ENCODE measurements around the gene NAT9.

The NAT9 gene

DNA sequence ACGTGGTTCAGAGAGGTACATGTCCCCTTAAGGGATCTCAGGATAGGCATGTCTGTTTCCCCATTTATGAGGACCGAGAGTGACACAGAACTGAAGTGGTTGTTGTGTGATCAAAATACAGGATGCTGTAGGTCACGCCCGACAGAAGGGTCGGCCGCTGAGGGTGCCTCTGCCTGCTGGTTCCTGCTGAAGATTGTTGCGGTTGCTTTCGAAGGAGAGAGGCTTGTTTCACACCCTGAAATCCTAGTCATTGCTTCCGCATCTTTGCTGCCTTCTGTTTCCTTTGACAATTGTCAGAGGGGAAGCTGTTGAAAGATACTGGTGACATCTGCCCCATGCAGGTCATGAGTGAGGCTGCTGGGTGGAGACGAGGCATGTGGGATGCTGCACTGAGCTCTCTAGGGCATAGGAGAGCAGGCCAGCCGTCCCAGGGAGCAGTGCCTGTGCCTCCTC, 3.8 kb upstream of the NAT9 start:
- no peak for DNase-seq (ENCODE audit: low read depth in 2 of 2)

DNA sequence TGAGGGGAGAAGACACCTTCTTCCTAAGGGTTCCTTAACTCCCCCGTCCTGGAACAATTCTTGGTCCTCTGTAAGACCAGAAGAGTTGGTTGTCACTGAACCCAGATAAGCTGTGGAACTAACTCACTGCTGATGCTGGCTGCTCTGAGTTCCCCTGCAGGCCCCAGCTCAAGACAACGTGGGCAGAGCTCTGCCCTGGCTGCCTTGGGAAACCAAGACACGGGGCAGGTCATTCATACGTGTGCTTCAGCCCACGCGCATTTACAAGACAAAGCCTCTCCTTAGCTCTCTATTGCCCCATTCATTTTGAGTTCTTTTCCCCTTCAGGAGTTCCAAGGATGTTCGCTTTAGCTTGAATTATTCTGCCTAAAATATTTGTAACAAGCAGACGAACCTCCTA, 3.4 kb upstream of the NAT9 start:
- DNase-seq (ENCODE audit: low read depth in 2 of 2): no peak

DNA sequence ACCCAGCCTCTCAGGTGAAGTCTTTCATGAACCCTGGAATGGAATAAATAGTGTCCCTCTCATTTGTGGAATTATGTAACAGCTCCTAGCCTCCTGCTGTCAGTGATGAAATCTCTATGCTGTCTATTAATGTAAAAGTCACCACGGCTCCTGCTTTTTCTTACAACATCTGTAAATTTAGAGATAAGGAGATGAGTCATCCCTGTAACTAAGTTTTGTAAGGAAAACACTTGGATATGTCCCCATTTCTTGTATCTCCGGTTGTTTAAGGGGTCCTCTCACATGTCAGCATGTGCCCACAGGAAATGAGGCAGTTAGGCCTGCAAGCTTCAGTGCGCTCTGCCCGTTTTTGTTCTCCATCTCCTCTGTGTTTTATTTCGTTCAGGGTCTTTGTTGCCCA, 2.8 kb upstream of the NAT9 start:
- no peak for DNase-seq (ENCODE audit: low read depth in 2 of 2)

DNA sequence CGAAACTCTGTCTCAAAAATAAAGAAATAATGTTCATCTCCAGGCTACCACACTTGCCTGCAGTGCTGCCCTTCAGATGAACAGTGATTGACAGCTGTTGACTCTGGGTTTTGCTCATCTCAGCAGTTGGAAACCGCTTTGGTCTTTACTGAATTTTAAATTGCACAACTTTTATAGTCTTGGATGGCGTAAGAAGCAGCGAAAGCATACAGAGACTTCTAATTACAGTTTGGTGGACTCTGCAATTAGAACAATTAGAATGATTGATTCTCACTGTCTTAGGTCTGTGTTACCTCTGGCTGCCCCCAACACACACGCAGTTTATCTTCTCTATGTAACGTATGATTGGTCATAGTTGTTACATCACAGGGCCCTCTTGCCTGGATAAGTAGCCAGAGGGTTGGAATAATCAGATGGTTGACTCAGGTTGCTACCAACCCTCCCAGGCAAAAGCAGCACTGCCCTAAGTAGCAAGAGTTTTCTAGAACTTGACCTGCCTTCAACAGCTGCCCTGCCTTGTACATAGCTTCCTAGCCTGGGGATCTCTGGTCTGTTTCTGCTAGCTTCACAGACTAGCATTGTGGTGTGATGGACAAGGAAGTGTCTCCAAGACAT, 1.9 kb upstream of the NAT9 start:
- DNase-seq (ENCODE audit: low read depth in 2 of 2): no peak

DNA sequence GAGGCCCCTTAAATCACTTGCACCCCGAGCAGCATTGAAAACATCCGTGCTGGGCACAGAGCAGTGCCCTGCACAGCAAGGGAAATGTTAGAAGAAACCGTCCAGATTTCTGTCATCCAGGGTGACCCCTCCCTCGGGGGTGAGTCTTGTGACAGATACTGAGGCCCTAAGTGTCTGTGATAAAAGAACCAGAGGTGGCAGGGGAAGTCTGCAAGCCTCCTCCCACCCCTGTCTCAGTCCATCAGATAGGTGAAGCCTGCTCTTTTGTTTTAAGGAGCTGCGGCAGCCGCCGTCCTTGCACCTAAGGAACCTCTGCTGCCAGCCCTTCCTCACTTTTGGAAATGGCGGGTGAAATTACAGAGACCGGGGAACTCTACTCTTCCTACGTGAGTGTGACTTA, 845 bp upstream of the NAT9 start:
- DNase-seq (ENCODE audit: low read depth in 2 of 2): no peak

DNA sequence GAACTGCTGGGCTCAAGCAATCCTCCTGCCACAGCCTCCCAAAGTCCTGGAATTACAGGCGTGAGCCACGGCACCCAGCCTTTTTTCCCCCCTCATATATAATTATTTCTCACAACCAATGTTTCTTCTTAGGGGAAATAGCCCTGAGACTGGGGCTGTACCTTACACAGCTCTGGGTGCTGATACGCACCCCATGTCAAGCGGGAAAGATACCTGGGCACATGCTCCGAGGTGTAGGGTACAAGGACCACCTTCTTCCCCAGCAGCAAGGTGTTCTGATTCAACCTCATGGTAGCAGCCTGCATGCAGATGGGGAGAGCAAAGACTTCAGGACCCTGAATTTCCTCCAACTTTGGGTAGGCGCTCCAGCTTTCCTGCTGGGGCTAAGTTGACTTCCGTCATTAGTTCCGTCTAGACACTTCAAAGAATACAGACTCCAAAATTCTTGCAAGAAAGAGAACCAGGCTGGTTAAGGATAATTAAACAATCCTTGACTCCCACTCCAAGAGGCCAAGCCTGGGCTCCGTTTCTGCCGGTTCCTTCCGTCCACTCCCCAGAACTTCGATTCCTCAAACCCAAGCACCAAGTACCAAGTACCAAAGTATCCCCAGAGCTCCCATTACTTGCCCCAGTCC, 619 bp downstream of the NAT9 start:
- DNase-seq (ENCODE audit: low read depth in 2 of 2): no peak

DNA sequence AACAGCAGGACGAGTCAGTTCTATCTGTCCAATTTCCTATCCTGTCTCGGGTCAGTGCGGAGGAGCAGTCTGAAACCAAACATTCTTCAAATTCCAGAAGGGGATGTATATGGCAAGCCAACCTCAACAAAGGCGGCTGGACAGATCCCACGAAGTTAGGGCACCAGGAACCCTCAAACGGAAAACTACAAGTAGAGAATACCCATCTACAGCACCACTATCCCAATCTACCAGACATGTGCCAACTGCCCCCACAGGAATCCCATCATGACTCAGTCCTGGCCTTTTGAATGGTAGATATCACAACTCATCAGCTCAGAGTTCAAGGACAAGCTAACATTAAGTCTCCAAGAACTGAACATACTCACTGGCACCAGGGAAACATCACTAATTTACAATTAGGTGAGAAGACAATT, 2.3 kb downstream of the NAT9 start:
- DNase-seq (ENCODE audit: low read depth in 2 of 2): no peak

DNA sequence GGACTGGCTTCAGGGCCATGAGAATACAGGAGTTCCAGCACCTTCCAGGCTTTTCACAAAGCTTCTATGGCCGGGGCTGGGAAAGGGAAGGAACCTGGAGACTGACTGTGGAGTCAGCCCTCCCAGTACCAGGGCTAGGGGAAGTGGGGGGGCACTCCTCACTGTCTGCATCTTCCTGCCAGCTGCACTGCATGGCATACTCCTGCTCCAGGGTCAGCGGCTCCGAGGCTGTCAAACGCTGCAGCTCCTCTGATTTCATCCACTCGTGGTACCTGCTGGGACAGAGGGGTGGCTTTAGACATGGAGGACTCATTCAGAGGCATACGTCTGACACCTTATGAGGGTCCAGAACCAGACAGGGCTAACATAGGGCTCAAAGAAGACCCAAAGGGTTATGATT, 2.7 kb downstream of the NAT9 start:
- DNase-seq (ENCODE audit: low read depth in 2 of 2): no peak

DNA sequence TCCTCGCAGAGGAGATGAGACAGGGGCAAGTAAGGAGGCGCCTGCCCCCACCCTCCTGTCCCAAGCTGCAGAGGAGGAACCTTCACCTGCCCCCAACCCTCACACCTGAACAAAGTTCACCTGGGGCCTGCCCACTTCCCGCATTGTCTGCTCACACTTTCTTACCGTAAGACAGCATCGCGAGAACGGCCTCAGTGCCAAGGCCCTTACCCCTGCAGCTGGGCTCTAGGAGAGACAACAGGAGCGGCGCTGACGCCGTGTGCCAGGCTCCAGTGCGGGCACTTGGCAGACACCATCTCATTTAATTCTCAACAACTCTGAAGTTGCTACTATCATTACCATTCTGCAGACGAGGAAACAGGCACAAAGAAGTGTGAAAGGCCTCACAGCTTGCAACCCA, 4.1 kb downstream of the NAT9 start:
- DNase-seq (ENCODE audit: low read depth in 2 of 2): no peak

DNA sequence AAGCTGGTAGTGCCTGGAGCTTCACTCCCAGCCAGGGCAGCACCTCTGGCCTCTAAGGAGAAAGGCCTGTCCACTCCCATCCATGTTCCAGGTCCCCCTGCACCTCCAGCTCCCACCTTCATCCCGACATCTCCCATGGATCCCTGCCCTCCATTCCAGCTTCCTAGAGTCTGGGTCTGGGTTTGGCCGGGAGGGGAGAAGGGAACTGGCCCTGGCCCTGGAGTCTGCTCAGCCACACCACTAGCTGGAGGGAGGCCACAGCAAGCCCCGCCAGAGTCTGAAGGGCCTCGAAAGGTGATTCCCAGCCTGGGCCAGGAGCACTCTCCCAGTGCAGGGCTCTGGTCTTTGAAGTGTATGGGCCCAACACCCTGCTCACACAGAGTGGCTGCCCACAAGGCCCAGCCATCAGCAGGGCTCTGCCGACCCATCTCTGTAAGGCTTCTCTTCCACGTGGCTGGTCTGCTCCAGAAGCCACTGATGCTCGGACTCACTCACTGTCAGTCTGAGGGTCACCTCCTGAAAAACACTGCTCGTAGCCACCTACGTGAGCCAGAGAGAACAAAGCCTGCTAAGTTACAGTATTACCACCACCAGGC, 4.7 kb downstream of the NAT9 start:
- no peak for DNase-seq (ENCODE audit: low read depth in 2 of 2)

DNA sequence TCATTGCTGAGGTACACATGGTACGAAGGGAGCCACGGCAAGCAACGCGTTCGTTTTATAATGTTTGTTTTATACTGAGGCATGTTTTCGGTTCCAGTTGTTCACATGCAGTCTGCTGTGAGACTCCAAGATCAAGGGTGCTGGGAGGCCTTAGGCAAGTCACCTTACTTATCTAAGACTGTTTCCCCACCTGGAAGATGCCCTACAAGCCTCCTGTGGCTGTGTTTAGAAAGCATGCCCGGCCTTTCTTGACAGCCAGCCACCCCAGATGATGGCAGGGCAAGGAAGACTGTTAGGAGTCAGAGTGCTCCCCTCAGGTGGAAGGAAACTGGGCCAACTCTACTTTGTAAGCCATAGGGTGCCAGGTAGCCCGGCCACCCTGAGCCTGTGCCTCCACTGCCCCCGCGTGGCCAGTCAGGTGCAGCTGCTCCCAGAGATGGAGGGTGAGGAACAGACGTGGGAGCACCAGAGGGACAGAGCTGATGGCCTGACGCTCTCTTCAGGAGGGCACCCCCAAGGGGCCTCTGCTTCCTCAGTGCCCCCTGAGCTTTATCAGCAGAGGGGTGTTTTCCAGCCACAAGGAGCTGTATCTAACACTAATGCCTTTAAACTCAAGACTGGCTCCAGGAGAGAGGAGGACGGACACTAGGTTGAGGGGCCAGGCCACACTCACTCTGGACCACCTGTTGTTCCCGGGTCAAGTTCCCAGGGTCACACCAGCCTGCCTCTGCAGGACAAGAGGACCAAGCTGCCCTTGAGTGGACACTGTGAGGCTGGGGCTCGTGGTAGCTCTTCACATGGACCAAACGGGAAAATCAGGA, 5.4 kb downstream of the NAT9 start:
- peak; percentile 56 to 64 for DNase-seq (ENCODE audit: low read depth in 2 of 2)

DNA sequence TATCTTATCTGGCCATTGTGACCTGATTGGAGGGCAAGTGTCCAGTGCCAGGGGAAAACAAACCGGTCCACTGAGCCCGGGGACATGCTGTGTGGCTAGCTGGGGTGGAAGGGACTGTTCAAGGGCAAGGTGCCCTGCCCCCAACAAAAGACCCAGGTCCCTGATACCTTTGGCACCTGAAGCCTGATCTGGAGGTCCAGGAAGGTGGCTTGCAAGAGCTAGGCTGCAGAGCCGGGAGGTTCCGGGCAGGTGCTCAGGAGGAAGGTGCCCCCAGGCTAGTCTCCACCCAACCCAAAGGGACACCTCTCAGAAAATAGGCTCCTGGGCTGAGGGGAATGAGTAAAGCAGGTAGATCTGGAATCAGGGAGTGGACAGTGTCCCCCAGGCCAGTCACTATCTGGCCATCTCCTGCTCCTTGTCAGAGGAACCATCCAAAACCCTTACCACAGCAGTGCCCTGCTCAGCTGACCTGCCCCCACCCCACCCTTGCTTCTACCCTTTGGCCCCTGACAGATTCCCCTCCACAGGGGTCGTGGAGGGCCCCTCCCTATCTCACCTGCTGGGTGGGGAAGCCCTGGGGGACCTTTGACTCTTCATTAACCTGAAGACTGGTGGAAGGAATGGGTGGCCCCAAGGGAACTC, 6.2 kb downstream of the NAT9 start:
- DNase-seq (ENCODE audit: low read depth in 2 of 2): no peak

DNA sequence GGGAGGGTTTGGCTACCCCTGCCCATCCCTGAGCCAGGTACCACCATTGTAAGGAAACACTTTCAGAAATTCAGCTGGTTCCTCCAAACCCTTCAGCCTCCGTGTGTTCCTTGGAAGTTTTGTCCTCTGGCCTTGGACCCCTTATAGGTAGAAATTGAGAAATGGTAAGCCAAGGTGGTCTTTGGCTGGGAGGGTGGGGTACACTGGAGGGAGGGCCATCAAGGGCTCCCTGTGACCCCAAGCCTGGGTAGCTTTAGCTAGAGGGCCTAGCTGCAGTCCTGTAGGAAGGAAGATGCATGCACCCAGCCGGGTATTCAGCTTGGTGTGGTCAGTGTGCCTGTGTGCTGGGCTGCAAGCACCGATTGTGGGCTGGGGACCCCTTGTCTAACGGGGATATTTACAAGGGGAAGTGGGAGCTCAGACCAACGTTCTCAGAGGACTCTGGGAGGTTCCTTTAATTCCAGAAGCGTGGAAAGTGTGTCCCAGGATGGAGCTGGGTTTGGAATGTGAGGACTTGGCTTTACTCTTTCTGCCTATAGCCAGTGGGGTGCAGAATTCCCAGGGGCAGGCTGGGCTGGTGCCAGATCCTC, 6.8 kb downstream of the NAT9 start:
- no peak for DNase-seq (ENCODE audit: low read depth in 2 of 2)

DNA sequence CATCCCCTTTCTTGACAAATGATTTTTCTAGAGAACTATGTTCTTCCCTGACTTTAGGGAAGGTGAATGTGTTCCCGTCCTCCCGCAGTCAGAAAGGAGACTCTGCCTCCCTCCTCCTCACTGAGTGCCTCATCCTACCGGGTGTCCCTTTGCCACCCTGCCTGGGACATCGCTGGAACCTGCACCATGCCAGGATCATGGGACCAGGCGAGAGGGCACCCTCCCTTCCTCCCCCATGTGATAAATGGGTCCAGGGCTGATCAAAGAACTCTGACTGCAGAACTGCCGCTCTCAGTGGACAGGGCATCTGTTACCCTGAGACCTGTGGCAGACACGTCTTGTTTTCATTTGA, 7.4 kb downstream of the NAT9 start:
- no peak for DNase-seq (ENCODE audit: low read depth in 2 of 2)

DNA sequence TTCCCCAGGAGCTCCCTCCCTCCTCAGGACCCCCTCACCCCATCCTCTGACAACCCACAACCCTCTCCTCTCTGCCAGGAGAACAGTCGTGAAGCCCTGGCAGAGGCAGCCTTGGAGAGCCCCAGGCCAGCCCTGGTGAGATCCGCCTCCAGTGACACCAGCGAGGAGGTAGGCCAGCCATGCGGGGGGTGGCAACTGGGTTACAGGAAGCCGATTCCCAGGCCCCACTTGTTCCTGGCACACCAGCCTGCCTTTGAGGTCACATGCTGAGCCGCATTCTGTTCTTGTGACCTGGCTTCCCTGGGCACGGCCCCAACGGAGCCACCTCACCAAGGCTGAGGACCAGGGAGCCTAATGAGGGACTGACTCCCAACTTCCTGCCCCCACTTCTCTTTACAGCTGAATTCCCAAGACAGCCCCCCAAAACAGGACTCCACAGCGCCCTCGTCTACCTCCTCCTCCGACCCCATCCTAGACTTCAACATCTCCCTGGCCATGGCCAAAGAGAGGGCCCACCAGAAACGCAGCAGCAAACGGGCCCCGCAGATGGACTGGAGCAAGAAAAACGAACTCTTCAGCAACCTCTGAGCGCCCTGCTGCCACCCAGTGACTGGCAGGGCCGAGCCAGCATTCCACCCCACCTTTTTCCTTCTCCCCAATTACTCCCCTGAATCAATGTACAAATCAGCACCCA, 7.9 kb downstream of the NAT9 start:
- no peak for DNase-seq (ENCODE audit: low read depth in 2 of 2)

DNA sequence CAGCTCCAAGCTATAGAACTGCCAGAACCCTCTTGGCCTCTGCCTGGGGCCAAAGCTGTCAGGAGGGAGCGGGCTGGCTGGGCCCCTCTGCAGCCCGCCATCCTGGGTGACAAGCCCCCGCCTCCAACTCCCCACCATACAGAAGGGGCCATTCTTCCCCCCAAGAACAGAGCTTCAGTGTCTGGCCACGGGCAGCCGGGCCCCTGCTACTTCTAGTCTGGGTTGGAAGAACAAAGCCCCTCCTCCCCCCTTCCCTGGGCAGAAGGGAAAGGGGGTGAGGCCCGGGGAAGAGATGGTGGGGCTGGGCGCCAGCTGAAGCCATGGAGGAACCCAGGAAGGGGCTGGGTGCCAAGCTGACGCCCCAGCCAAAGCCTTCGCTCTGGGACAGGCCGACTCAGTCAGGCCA, 9.0 kb downstream of the NAT9 start:
- no peak for DNase-seq (ENCODE audit: low read depth in 2 of 2)

DNA sequence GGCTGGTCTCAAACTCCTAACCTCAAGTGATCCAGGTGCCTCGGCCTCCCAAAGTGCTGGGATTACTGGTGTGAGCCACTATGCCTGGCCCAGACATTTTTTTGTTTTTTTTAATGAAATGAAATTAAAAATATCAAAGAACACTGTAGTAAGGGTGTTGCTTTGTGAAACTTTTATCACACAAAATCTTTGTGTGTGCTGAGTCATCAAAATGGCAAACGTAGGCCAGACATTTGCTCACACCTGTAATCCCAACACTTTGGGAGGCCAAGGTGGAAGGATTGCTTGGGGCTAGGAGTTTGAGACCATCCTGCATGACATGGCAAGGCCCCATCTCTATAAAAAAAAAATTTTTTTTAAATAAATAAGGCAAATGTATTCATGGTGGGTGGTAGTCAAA, 9.7 kb downstream of the NAT9 start:
- no peak for DNase-seq (ENCODE audit: low read depth in 2 of 2)

DNA sequence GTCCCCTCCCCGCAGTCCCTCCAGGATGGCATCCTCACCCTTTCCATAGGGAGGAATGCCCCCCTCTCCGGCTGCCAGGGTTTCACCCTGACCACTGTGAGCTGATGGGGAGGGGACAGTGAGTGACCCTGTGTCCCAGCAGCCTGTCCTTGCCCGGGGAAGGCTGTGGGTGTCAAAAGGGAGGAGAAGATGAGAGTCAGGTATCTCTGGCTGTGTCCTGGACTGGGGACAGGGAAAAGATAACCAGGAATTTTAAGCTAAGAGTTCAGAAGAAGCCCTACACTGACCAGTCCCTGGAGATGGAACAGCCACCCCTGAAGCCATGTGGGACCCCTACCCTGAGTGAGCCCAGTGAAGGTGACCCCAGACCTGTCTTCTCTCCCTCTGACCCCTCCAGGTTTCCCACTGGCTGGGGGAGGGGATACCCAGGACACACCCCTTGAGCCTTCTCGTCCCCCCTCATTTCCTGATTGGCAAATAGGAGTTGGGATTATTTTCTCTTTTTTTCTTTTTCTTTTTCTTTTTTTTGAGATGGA, 11.3 kb downstream of the NAT9 start:
- no peak for DNase-seq (ENCODE audit: low read depth in 2 of 2)

DNA sequence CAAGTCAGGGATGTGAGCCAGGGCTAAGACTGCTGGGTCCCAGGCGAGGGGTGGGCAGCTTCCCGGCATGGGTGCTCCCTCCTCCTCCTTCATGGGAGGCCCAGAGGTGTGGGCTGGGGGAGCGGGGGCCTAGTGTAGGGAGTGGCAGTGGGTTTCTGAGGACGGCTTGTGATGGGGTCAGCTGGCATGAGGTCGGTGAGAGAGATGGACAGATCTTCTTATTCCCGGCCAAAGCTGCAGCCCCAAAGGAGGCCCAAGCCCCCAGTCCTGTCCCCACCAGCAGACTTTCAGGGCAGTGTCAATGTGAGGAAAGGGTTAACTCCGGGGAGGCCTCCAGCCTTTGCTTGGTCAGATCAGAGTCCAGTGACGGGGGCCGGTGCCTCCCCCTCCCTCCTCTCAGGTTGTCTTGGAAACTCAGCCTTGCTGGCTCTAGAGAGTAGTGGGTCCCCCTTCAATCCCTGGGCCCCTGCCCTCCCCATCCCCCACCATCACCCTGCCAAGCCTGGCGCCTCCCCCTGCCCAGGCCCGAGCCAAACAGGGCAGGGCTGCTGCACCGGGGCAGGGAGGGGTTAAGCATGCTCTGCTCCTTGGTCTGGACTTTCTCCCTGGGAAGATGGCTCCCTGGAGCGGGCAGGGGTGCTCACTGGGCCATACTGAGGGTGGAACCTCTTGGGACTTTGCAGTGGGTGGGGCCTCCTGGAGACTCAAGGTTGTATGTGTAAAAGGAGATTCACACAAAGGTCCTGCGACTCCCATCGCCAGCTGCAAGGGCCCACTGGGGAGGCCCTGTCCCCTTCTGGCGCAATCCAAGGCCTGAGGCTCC, 12.4 kb downstream of the NAT9 start:
- DNase-seq (ENCODE audit: low read depth in 2 of 2): no peak

DNA sequence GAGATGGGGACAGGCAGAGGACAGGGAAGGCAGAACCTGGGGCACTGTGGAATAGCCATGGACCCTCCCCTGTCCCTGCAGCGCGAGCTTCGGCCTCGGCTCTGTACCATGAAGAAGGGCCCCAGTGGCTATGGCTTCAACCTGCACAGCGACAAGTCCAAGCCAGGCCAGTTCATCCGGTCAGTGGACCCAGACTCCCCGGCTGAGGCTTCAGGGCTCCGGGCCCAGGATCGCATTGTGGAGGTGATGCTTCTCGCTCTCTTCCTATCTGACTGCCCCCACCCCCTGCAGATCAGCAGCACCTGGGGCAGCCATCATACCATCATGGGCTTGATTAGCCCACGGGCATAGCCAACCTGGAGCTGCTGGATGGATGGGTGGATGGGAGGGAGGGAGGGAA, 14.2 kb downstream of the NAT9 start:
- DNase-seq (ENCODE audit: low read depth in 2 of 2): no peak

Measured in stimulated activated CD8-positive, alpha-beta memory T cell treated with anti-CD3 and anti-CD28 coated beads, Interleukin-2, amount 100 ng/mL, for 1 hour (primary cell).